Measurements from ENCODE around the gene TMCC2.

TMCC2 gene

DNA sequence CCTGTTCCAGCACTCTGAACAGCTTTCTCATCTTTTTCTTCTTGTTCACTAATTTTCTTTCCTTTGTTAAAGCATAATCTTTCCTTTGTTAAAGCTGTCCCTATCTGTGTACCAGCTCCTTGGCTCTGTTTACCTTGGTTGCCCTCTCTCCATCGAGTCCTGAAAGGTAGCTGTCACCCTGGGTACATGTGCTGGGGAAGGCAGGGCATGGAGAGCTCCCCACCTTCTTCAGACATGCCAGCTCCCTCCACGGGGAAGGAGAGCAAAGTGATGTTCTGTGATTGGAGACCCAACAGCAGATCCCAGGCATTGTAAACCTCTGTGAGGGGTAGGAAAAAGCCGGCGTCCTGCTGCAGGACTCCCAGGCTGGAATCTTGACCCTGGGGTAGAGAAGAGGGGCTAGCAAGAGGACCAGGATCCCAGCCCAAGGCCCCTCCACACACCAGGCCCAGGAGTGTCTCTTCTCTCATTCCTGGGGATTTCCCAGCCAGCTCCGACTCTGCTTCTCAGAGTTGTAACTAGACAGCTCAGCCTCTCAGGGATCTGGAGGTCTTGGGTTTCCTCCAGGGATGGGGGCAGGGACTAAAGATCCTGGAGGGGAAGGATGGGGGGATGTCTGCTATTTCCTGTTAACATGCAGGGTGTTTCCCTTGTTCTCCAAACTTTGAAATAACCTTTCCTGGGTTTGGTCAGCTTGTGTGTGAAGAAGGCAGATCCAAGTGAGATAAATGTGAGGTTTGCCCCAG, 34.4 kb downstream of the TMCC2 start:
- Histone ChIP-seq H3K4me3 (ENCODE audit: low read length) (no peak overlapping the region), H3K4me2 (ENCODE audit: low read length) (no peak overlapping the region), H3K4me1 (ENCODE audit: control insufficient read depth, low read length) (peaks cover 13% of the 10 kb centered on the region), H3K36me3 (ENCODE audit: control insufficient read depth, low read length) (no peaks in the 10 kb centered on the region), H3K9me3 (ENCODE audit: control insufficient read depth, insufficient read depth, low read length) (no peaks in the 10 kb centered on the region), H3K79me2 (ENCODE audit: control insufficient read depth, low read length) (no peaks in the 10 kb centered on the region), H3K27me3 (ENCODE audit: control insufficient read depth, low read length) (peaks cover 12% of the 10 kb centered on the region), H3F3A (ENCODE audit: control insufficient read depth, insufficient read depth) (no peaks in the 10 kb centered on the region), H4K20me1 (ENCODE audit: control insufficient read depth, insufficient read depth, low read depth, low read length) (no peaks in the 10 kb centered on the region), H3K9me2 (replicated peaks; ENCODE audit: control insufficient read depth, low read length) (no peaks in the 10 kb centered on the region), H3K27ac (ENCODE audit: low read depth, low read length) (no peak overlapping the region)
- TF ChIP-seq, protein P1, sequence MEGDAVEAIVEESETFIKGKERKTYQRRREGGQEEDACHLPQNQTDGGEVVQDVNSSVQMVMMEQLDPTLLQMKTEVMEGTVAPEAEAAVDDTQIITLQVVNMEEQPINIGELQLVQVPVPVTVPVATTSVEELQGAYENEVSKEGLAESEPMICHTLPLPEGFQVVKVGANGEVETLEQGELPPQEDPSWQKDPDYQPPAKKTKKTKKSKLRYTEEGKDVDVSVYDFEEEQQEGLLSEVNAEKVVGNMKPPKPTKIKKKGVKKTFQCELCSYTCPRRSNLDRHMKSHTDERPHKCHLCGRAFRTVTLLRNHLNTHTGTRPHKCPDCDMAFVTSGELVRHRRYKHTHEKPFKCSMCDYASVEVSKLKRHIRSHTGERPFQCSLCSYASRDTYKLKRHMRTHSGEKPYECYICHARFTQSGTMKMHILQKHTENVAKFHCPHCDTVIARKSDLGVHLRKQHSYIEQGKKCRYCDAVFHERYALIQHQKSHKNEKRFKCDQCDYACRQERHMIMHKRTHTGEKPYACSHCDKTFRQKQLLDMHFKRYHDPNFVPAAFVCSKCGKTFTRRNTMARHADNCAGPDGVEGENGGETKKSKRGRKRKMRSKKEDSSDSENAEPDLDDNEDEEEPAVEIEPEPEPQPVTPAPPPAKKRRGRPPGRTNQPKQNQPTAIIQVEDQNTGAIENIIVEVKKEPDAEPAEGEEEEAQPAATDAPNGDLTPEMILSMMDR (IDR thresholded peaks at IDR 0.05; ENCODE audit: low read depth, low read length, poor library complexity, severe bottlenecking), result no peak
- no peak for TF ChIP-seq EZH2phosphoT487 (IDR thresholded peaks at IDR 0.05; ENCODE audit: borderline replicate concordance, low read length)

- Histone ChIP-seq H3K4me3 (ENCODE audit: low read length) (no peak overlapping the region), H3K79me2 (ENCODE audit: control insufficient read depth, low read length) (no peaks in the 10 kb centered on the region), H3K27me3 (ENCODE audit: control insufficient read depth, low read length) (peaks cover 12% of the 10 kb centered on the region), H3K9me2 (replicated peaks; ENCODE audit: control insufficient read depth, low read length) (no peaks in the 10 kb centered on the region), H3K4me2 (ENCODE audit: low read length) (no peak overlapping the region), H3K9me3 (ENCODE audit: control insufficient read depth, insufficient read depth, low read length) (no peaks in the 10 kb centered on the region), H3F3A (ENCODE audit: control insufficient read depth, insufficient read depth) (no peaks in the 10 kb centered on the region), H4K20me1 (ENCODE audit: control insufficient read depth, insufficient read depth, low read depth, low read length) (no peaks in the 10 kb centered on the region), H3K4me1 (ENCODE audit: control insufficient read depth, low read length) (peaks cover 19% of the 10 kb centered on the region), H3K27ac (ENCODE audit: low read depth, low read length) (no peak overlapping the region), H3K36me3 (ENCODE audit: control insufficient read depth, low read length) (no peaks in the 10 kb centered on the region)
- no peak for TF ChIP-seq EZH2phosphoT487 (IDR thresholded peaks at IDR 0.05; ENCODE audit: borderline replicate concordance, low read length)
- TF ChIP-seq, protein P1 (IDR thresholded peaks at IDR 0.05; ENCODE audit: low read depth, low read length, poor library complexity, severe bottlenecking), result no peak
Observed at GRCh38 chr1:205262731-205263171, 35.0 kb downstream of the TMCC2 start.

DNA sequence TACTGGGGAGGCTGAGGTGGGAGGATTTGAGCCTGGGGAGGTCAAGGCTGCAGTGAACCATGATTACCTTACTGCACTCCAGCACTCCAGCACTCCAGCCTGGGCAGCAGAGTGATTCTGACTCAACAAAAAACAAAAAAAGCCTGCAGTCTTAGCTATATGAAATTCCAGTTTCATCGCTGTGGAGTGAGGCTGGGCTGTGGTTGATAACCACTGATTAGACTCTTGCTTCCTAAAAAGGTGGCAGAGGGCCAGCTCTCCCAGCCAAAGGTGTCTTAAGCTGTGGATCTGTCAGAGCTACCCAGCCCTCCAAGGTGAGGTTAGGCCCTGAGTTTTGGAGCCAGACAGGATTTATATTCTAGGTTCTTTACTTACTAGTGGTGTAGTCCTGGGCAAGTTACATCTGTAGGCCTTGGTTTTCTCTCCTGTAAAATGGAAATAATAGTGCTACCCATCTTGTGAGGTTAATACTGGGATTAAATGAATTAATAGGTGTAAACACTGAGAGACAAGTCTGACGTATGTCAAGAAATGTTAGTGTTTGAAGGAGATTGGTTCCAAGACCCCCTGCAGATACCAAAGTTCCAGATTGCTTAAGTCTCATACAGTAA, 35.9 kb downstream of the TMCC2 start:
- H3K4me1 ChIP-seq (ENCODE audit: control insufficient read depth, low read length), result peaks cover 21% of the 10 kb centered on the region
- no peak overlapping the region for H3K4me3 ChIP-seq (ENCODE audit: low read length)
- H3F3A ChIP-seq (ENCODE audit: control insufficient read depth, insufficient read depth), result no peaks in the 10 kb centered on the region
- TF ChIP-seq EZH2phosphoT487 (IDR thresholded peaks at IDR 0.05; ENCODE audit: borderline replicate concordance, low read length), result no peak
- TF ChIP-seq, protein P1 (IDR thresholded peaks at IDR 0.05; ENCODE audit: low read depth, low read length, poor library complexity, severe bottlenecking), result no peak
- H3K9me2 ChIP-seq (replicated peaks; ENCODE audit: control insufficient read depth, low read length), result no peaks in the 10 kb centered on the region
- no peaks in the 10 kb centered on the region for H4K20me1 ChIP-seq (ENCODE audit: control insufficient read depth, insufficient read depth, low read depth, low read length)
- no peaks in the 10 kb centered on the region for H3K79me2 ChIP-seq (ENCODE audit: control insufficient read depth, low read length)
- H3K4me2 ChIP-seq (ENCODE audit: low read length), result no peak overlapping the region
- no peak overlapping the region for H3K27ac ChIP-seq (ENCODE audit: low read depth, low read length)
- no peaks in the 10 kb centered on the region for H3K36me3 ChIP-seq (ENCODE audit: control insufficient read depth, low read length)
- peaks cover 12% of the 10 kb centered on the region for H3K27me3 ChIP-seq (ENCODE audit: control insufficient read depth, low read length)
- H3K9me3 ChIP-seq (ENCODE audit: control insufficient read depth, insufficient read depth, low read length), result no peaks in the 10 kb centered on the region

All from DOHH2 (cell line).